ENCODE data around the gene AFP.

The AFP gene

DNA sequence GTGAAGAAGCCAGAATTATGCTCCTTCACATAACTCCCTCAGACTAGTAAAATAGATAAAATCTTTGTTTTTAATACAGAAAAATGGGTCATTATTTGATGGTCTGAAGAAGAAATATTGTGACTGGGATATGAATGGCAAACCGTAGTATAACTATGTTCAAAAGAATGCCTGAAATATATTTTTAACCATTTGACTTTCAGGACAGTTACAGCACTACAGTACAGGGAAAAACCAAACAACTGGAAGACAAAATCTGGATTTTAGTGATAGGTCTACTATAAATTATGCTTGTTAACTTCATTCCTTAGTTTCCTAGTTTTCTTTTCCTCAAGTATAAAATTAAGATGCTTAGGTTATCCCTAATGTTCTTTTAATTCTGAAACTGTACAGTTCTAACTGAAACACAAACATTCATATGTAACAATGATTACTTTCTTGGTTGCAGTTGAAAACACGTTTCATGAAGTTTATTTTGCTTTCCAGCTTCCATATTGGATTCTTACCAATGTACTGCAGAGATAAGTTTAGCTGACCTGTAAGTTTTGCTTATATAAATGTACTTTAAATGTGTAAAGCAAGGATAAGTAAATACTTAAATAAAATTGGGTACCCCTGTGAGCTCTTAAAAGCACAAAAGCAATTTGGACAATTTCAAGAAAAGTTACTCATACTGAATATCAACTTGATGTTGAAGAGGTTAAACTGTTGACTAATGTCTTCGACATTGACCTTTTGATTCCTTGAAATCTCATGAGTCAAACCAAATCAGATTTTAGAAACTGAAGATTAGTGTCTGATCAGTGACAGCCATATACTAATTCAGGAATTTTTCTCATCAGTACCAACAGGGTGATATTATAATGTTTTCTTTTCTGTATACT, 895 bp downstream of the AFP start:
- no peak overlapping the region for H3K4me3 ChIP-seq (ENCODE audit: low read depth, low read length)

- H3K4me3 ChIP-seq (ENCODE audit: low read depth, low read length) = no peak overlapping the region
Observed at GRCh38 chr4:73437558-73437956, 1.5 kb downstream of the AFP start.

DNA sequence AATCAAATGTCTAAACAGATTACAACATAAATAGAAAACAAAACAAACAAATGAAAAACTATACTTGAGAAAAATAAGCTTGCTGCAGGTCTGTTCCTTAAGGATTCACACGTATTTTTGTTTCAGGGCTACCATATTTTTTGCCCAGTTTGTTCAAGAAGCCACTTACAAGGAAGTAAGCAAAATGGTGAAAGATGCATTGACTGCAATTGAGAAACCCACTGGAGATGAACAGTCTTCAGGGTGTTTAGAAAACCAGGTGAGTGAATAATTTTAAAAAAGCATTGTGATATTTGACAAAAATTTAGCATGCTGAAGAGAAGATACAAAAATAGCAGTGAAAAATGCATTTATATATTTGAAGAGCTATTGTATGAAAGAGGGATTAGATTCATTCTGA, 2.0 kb downstream of the AFP start:
- no peak overlapping the region for H3K4me3 ChIP-seq (ENCODE audit: low read depth, low read length)

- no peak overlapping the region for H3K4me3 ChIP-seq (ENCODE audit: low read depth, low read length)
Observed at GRCh38 chr4:73438582-73439215, 2.7 kb downstream of the AFP start.

DNA sequence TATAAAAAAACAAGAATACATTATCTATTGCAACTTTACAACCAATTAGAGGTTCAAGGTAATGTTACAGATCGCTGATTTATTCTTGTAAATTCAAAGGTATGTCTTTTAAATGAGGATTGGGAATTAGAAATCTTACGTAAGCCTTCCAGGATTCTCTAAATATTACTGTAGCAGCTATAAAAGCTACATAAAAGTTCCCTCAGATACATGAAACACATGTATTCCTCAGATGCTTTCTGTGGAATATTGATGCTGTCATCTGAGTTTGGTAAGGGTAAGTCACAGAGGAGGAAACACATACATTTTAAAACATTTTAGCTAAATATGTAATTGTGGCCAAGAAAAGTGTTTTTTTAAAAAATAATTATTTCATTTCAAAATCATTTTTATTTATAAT, 3.4 kb downstream of the AFP start:
- no peak overlapping the region for H3K4me3 ChIP-seq (ENCODE audit: low read depth, low read length)

DNA sequence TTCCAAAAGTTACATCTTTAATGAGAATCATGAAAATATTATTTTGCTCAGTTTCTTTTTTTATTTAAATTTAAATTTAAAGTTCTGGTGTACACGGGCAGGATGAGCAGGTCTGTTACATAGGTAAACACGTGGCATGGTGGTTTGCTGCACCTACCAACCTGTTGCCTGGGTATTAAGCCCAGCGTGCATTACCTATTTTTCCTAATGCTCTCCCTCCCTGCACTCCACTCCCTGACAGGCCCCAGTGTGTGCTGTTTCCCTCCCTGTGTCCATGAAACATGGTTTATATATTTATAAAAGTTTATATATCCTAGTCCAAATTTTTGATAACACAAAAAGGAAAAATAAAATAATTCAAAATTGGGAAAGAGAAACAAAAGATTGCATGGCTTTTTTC, 4.0 kb downstream of the AFP start:
- no peak overlapping the region for H3K4me3 ChIP-seq (ENCODE audit: low read depth, low read length)

GRCh38 chr4:73440653-73441052, 4.6 kb downstream of the AFP start:
- no peak overlapping the region for H3K4me3 ChIP-seq (ENCODE audit: low read depth, low read length)

- H3K4me3 ChIP-seq (ENCODE audit: low read depth, low read length) = no peak overlapping the region
Observed at GRCh38 chr4:73442275-73442674, 6.3 kb downstream of the AFP start.

DNA sequence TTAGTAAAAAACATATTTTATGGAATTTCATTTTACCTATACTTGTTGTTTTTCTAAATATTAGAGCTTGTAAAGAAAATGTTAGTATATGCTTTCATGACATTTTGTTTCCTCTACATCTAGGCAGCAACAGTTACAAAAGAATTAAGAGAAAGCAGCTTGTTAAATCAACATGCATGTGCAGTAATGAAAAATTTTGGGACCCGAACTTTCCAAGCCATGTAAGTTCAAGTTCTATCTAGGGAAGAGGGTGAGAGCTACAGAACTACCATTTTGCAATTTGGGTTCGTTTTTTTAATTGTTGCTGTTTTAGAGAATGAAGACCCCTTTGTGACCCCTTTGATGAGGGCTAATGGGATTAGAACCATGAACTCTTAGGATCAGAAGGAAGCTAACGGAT, 7.2 kb downstream of the AFP start:
- H3K4me3 ChIP-seq (ENCODE audit: low read depth, low read length) = no peak overlapping the region

DNA sequence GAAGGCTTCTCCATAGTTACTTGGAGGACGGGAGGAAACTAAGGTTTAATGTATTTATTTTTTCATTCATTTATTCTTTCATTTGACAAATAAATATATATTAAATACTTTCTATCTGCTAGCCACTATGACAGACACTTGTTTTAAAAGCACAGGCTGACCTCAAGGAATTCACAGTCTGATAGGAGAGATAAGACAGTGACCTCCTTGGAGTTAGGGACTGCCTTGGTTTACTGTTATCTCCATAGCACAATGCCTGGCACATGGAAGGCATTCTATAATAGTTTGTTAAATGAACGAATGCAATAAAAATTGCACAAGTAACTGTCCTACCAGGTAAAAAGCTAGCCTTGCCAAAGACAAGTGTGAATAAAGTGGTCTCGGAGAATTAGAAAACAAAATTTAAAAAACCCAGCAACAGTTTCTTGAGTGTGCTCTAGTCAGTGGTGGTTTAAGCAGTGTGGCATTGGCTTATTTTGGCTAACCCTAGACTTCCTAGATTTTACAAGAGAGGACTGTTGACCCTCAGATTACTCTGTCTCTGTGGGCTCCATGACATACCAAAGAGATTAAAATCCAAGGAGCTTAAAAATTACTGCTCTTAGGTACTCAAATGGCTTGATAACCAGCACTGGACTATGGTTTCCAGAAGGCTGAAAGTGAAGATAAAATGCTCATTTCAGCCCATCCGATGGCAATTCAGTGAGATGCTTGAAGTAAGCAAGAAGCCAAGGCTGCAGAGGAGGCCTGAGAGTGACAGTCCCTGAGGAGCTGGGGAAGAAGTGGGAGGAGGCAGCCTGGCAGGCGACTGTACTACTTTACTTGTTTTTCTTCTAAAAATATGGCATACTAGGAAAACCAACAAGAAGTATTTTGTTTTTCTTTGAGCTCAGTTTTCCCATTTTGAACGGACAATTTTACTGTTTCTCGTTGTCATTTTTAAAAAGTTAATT, 9.6 kb downstream of the AFP start:
- H3K4me3 ChIP-seq (ENCODE audit: low read depth, low read length) = no peak overlapping the region

GRCh38 chr4:73446336-73446938, 10.4 kb downstream of the AFP start:
- no peak overlapping the region for H3K4me3 ChIP-seq (ENCODE audit: low read depth, low read length)

DNA sequence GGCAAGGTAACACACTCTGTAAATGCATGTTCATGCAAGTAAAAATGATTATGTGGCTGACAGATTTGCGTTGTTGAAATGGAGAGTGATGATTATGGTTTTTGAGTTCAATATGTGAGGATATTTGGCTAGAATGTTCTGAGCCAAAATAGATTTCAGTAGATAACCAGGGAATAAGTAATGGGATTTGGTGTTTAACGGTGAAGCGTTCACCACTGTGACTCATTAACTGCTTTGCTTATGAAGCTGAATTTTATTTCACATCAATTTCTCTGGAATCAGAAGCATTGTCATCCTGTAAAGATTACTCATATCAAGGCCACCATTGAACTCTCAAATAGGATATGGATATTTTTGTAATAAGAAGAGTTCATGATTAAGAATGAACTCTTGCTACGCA, 11.7 kb downstream of the AFP start:
- no peak overlapping the region for H3K4me3 ChIP-seq (ENCODE audit: low read depth, low read length)

DNA sequence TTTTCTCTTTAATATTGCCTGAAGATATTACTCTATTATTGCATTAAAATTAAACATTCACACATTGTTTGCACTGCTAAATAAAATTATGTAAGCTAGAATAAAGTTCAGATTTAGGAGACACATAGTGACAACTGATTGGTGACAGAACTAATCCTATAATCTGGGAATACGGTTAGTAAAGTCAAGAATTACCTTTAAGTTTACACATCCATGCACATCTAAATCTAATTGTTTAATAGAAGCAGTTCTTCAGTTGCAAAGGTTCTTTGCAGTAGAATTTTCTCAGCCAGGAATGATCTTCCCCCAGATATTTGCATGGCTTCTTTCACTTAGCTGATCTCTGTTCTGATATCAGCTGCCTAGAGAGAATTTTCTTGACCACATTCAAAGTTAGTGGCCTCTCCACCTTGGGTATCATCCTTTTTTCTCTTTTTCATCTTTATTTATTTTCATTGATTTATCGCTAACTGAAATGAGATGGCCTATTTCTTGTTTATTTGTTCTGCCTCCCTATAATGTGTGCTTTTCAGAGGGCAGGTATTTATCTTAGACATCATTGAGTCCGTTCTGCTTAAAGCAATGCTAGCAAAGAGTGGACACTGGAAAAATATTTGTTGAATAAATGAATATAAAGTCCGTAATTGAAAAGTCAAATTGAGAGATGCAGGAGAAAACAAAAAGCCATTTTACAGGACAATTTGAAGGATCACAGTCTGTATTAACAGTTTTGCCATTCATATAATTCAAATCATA, 12.6 kb downstream of the AFP start:
- H3K4me3 ChIP-seq (ENCODE audit: low read depth, low read length) = no peak overlapping the region

DNA sequence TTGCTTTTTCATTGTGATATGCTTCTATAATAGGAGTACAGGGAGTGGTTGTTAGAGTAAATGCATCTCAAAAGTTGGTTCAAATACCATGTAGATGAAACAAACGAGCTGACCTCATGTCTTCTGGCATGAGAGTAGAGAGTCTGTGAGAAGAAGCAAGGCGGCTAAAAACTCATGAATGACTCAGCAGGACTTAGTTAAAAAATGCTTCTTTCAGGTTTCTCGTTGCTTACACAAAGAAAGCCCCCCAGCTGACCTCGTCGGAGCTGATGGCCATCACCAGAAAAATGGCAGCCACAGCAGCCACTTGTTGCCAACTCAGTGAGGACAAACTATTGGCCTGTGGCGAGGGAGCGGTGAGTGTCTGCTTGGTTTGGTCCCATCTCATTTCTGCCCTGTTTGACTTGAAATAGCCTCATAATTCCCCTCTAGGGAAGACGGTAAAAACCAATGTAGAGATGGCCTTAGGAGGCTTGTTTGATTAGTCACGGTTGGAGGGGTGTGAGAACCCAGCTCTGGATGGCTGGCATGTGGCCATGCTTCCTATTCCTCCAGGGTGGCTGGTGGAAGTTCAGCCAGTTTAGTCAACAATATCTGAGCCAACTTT, 14.5 kb downstream of the AFP start:
- H3K4me3 ChIP-seq (ENCODE audit: low read depth, low read length) = no peak overlapping the region

DNA sequence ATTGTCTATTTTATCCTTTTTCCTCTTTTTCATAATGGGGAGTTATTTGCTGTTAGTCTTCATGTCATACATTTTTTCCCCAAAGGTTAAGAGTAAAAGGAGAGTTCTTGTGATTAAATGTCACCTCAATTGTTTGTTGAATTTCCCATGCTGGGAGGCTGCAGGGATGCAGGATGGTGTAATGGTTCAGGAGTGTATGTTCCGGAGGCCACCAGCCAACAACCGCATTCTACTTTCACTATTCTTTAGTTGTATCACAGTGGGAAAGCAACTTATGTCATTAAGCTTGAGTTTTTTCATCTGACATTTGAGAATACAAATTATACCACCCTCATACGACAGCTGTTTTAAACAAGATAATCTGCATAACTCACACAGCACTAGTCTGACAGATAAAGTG, 15.4 kb downstream of the AFP start:
- H3K4me3 ChIP-seq (ENCODE audit: low read depth, low read length) = no peak overlapping the region

DNA sequence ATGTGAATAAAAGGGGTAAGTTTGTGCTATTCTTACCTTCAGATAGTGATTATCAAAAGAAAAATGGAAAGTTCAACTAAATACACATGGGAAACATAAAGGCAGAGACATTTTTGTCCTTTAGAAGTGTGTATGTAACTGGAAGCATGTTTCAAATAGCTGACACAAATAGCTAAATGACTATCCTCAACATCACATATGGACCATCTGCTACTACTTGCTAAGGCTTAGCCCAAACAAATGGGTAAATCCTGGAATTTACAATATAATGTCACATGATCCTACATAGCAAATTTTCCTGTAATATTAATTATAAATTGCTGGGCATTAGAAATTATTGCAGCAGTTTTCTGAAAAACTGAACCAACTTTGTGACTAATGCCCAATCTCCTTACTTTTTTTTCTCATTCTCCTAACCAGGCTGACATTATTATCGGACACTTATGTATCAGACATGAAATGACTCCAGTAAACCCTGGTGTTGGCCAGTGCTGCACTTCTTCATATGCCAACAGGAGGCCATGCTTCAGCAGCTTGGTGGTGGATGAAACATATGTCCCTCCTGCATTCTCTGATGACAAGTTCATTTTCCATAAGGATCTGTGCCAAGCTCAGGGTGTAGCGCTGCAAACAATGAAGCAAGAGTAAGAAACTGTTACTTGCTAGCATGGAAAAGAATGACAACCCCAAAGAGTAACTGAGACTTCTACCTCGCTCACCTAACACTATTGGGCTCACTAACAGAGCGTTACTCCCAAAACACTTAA, 16.1 kb downstream of the AFP start:
- no peak overlapping the region for H3K4me3 ChIP-seq (ENCODE audit: low read depth, low read length)

DNA sequence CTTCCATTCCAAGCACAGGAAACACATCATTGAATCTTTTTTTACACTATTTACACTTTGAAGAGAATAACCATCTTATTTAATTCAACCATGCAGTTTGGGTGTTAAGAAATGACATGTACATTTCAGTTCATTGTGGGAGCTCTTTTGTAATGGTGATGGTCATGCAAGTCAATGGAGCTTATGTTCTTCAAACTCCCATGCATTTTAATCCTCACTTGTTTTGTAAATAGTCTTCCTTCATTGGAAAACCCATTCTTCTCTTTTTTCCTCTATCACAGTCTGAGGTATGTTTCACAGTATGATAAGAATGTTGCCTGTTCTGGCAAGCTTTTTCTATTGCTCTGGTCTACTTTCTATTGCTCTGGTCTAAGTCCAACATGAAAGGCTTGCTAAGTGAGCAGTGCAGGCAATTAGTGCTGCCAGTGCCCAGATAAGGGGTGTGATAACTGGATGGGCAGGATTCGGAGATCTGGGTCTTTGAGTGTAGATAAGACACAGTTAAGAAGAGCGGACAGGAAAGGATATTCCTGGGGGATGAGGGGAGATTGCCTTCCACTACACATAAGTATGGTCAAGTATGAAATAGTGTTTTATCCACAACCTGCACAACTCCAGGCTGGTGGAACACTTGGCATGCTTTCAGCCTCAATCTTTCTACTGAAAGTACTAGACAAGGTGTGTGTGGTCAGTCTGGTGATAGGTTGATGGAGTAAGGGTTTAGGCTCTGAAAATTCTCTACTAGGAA, 17.1 kb downstream of the AFP start:
- no peak overlapping the region for H3K4me3 ChIP-seq (ENCODE audit: low read depth, low read length)

DNA sequence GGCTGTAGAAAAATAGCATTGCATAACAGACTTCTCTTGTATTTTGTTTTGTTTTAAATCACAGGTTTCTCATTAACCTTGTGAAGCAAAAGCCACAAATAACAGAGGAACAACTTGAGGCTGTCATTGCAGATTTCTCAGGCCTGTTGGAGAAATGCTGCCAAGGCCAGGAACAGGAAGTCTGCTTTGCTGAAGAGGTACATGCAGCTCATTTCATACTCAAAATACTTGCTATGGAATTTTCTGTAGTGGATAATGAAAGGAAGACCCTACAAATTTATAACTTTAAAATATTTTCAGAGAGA, 17.6 kb downstream of the AFP start:
- no peak overlapping the region for H3K4me3 ChIP-seq (ENCODE audit: low read depth, low read length)

DNA sequence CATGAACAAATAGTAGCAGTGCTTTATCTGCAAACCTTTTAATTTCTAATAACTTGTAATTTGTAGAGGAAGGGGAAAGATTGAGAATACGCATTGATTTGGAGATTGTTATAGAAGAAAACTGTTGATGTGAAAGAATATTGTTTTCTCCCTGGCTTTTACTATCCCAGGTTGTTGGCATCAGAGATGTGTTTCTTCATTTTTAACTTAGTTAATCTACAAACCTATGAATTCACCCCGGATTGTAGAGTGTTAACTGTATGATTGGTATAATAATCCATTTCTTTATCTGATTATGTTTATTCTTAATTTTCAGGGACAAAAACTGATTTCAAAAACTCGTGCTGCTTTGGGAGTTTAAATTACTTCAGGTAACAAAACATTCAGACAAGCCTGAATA, 18.9 kb downstream of the AFP start:
- no peak overlapping the region for H3K4me3 ChIP-seq (ENCODE audit: low read depth, low read length)

All from iPS-11a (cell line).